ENCODE data around the gene CPNE5.
"Not testable (repeated sequence)": the region's sequence is repeated elsewhere in the genome, so short reads cannot be mapped to it uniquely, and the experiment has no call there.

CPNE5 gene

DNA sequence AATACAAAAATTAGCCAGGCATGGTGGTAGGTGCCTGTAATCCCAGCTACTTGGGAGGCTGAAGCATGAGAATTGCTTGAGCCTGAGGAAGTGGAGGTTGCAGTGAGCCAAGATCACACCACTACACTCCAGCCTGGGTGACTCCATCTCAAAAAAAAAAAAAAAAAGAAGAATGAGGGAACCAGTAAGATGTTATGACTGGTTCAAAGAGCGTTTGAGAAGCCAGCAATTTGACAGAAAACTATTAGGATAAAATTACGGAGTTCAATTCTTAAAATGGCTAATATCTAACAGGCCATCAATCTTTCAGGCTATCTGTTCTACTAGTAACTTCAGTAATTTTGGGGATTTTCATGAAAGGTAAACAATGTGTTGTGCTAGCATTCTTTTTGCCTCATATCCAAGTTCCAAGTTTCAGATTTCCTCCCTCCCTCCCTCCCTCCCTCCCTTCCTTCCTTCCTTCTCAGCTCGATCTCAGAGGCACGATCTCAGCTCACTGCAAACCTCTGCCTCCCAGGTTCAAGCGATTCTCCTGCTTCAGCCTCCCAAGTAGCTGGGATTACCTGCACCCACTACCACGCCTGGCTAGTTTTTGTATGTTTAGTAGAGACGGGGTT is 134.2 kb downstream of the CPNE5 start:
- DNase-seq: not testable (repeated sequence)

GRCh38 chr6:36703982-36704381 is 135.3 kb downstream of the CPNE5 start:
- no peak for DNase-seq

DNA sequence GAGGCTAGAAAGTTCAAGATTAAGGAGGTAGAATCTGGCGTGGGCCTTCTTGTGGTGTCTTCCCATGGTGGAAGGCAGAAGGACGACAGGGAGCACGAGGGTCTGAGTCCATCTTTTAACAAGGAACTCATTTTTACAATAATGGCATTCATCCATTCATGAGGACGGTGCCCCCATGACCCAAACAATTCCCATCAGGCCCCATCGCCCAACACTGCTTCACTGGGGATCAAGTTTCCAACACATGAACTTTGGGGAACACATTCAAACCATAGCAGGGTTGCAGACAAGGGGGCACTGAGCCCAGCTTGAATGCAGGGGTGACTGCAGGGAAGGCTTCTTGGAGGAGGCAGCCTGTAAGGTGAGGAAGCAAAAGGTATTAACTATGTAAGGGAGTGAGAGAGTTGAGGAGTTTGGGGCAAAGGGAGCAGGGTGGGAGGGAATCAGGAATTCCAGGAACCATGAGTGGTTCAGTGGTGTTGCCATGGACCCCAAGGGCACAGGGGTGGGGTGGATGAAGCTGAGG is 136.1 kb downstream of the CPNE5 start:
- no peak for DNase-seq

DNA sequence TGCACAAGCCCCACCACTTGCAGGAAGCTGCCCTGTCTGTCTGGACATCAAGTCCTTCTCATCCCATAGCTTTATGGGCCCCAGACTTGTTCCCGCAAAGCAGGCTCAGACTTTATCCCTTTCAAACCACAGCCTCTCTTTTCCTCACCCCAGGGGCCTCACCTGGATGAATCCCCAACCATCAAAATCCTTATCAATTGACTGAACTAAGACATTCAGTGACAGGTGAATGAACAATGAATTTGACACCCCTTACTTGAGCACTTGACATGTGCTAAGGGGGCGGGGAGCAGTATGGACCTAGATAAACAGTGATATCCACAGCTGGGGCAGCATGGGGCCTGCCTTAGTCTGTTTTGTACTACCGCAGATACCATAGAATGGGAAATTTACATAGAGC is 136.6 kb downstream of the CPNE5 start:
- DNase-seq: no peak

GRCh38 chr6:36701401-36701991 is 137.7 kb downstream of the CPNE5 start:
- DNase-seq: no peak

DNA sequence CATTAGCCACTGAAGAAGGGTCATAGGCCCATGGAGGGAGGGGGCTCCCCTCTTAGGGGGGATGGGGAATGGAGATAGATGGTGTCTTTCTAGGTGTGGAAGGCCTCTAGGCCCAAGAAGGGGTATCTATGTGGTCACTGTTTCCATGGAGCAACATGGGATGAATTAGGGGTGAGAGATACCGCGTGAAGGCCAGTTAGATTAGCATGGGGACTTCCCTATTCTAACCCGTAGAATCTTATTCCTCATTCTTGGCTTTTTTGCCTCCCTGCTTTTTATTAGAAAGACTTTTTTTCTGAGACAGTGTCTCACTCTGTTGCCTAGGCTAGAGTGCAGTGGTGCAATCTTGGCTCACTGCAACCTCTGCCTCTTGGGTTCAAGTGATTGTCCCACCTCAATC is 138.4 kb downstream of the CPNE5 start:
- no peak for DNase-seq

DNA sequence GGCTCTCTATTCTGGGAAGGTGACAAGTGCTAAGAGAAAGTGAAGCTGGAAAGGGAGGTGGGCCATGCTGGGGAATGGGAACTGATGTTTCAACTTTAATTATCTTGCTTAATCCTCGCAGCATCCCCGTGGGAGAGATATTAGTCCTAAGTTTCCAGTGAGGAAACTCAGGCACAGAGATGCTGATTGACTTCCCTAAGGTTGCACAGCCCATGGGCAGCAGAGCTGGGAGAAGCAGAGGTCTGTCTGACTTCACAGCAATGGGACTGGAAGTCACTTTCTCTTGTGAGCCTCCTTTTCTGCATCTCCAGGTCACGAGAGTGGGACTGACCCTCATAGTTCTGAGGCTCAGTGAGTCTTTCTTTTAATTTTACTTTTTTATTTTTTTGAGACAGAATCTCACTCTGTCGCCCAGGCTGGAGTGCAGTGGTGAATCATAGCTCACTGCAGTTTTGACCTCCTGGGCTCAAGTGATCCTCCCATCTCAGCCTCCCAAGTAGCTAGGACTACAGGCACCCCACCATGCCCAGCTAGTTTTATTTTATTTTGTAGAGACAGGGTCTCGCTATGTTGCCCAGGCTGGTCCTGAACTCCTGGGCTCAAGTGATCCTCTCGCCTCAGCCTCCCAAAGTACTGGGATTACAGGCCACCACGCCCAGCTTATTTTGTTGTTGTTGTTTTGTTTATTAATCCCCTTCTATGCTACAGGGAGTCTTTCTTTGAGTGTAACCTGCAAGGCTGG is 139.0 kb downstream of the CPNE5 start:
- no peak for DNase-seq

DNA sequence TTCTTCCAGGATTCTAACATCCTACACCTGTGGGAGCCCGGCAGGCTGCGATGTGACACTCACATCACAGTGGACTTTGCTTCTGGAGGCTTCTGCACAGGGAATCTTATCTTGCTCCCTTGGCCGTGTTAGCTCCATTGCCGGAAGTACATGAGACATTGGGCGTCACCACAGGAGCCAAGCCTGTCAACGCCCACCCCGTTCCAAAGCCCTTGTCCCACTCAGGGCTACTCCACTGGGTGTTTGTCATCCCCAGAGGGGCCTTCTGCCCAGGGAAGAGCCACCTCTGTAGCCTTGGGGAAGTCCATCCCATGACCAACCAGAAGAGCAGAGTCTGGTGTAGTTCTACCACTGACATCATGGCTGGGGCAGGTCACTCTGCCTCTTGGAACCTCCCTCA is 139.9 kb downstream of the CPNE5 start:
- no peak for DNase-seq

DNA sequence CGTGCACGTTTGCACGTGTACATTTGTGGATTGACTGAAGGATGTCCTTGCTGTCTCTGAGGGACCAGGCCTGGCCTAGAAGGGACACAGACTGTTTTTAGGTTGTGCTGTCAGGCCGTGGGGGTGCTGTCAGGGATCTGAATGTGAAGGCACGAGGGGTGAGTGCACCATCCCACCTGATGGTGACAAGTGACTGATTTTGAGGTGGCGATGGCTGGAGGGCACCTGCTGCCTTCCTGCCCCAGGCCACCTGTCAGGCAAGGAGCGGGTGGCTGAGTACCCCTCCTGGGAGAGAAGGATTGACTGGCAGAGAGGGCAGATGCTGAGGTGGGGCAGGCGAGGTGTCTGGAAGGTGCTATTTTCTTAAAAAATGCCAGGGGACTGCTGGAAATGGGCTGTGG is 140.4 kb downstream of the CPNE5 start:
- DNase-seq: no peak

DNA sequence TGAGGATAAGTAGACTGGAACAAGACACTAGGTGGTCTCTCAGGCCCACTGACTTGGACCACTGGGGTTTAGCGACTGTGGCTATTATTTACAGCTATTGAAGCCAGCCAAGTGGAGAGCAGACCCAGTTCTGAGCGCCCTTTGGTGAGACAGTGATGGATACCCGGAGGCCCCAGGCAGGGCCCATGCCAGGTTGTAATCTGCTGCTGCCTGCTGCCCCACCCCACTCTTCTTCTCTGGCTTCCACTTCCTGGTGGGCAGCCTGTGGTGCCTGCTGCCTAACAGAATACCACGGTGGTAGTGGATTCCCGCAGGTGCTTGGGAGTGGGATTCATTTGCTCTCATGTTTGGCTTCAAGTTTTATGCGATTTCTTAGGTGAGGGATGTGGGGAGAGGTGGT is 141.0 kb downstream of the CPNE5 start:
- no peak for DNase-seq

DNA sequence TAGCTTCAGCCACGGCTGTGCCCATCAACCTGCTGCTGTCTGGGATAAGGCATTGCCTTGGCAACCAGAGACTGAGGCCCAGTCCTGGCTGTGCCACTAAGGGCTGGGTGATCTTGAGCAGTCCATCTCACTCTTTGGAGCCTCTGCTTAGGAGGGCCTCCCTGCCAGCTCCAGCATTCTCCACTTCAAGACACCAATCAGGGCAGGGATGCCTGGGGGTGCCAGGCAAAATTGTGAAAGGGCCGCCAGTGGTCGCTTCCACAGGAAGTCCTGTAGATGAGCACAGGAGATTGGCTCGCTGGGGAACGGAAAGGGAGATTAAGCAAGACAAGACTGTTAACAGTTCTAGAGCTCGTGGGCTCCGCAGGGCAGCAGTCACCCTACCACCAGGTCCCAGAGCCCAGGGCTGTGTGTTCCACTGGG is 141.8 kb downstream of the CPNE5 start, which contains the start of gene RAB44:
Gene RAB44, plus strand, starts transcription at position 346 of the 423 bp plus-strand sequence. CDS start 6,410 bp downstream, outside the sequence.
- DNase-seq: no peak

DNA sequence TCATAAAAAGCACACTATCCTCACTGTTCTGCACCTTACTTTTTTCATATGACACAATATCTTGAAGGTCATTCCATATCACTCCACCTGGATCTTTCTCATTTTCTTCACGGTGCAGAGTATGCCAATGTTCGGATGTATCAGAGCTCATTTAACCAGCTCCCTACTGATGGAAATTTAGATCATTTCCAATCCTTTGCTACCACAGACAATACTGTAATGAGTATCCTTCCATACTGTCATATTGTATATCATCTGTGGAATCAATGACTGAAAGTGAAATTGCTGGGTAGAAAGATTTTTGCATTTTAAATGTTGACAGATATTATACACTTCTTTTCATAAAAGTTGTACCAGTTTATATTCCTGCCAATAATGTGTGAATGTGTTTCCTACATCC is 143.8 kb downstream of the CPNE5 start:
- DNase-seq: no peak

- DNase-seq: no peak
These were observed 144.6 kb downstream of the CPNE5 start for GRCh38 chr6:36694616-36695015.

DNA sequence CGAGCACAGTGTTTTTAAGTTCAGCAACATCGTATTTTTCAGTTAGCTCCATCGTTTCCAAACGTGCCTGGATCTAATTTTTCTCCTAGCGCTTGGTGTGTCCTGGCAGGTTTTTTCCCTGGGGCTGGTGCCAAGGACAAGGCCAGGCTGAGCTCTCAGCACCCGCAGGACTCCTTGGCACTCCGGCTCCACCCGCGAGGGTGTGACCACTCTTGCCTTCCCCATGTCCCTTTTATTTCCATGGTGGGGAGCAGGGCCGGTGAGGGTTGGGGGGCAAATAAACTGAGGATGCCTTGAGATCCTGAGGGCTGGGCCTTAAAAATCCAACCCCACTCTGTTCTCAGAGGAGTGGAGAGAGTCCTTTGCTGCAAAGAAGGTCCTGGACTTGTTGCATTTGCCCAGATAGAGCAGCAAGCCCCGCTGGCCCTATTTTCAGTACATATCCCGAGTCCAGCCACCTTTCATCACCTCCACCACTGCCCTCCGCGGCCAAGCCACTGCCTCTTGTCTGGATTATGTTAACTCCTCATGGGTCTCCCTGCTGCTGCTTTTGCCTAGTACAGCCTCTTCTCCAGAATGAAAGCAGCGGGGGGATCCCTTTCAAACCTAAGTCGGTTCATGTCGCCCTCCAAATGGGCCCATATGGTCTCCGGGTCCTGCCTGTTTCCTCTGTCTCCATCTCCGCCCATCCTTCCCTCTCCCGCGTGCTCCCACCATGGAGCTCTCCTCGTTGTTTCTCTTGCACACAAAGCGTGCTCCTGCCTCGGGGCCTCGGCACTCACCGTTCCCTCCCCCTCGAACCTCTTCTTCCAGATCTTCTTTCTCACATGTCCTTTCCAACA is 146.2 kb downstream of the CPNE5 start:
- no peak for DNase-seq

GRCh38 chr6:36692220-36692619 is 147.0 kb downstream of the CPNE5 start:
- no peak for DNase-seq

- no peak for DNase-seq
These were observed 147.6 kb downstream of the CPNE5 start for GRCh38 chr6:36691612-36692011.

DNA sequence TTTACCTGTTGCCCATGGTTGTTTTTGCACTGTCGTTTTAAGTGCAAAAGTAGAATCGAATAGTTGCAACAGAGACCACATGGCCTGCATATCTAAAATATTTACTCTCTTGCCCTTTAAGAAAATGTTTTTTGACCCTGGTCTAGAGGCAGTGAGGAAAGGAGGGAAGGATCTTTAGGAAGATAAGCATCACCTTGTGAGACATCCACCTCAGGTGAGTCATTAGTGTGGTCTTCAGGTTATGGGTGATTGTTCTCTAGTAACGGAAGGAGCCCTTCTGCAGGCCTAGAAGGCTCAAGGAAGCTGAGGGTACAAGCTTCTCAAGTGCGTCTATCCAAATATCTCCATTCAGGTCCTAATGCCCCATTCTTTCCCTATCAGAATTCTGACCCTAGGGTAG is 148.2 kb downstream of the CPNE5 start:
- DNase-seq: no peak

All from anterior cingulate cortex (tissue), 58 donors.